IMR-90 (cell line): ENCODE measurements around the gene NDUFV2. TPM values are rescaled to one million over a fixed set of nuclear protein-coding genes. Genes with fewer than 3 reads are reported as not detected.

Experiments used
- ATAC-seq: fragments of 200-7000 bp; cut with Tn5 transposase; 2 replicates; pipeline ENCODE4 v1.9.1; 2020; ENCODE audit warnings: low read depth, mild to moderate bottlenecking, moderate library complexity
- BruUV-seq: library from RNA; stranded (reverse); fragments of 400-500 nt; replicated peaks from 2 replicates; lab custom pipeline; 2021; lab: Mats Ljungman, UMichigan
- CTCF ChIA-PET: fragments of 300-600 bp; formaldehyde crosslinking; extraction: SDS; loops from one replicate; lab custom pipeline; 2021; ENCODE audit warnings: antibody characterized with exemption; lab: Yijun Ruan, JAX
- POLR2A ChIA-PET: fragments of 300-600 bp; sonication (Branson Sonifier 250); formaldehyde crosslinking; loops from one replicate; lab custom pipeline; 2022; ENCODE audit warnings: antibody characterized with exemption; ENCODE audit not compliant: unreplicated experiment; lab: Charles Lee
- DNase-seq: peaks from one replicate; pipeline ENCODE4 v3.0.0; 2013
- H2AFZ ChIP-seq: replicated peaks from 2 replicates; pipeline ENCODE3; 2013; ENCODE audit warnings: low read length, mild to moderate bottlenecking; ENCODE audit not compliant: poor library complexity
- H2AK5ac ChIP-seq: 2 replicates; pipeline ENCODE4 v1.6.1; 2013; ENCODE audit warnings: low read depth, low read length, inconsistent platforms
- H2AK9ac ChIP-seq: replicated peaks from 2 replicates; pipeline ENCODE3; 2013; ENCODE audit warnings: mild to moderate bottlenecking, low read depth, low read length, moderate library complexity; ENCODE audit not compliant: poor library complexity
- H2BK120ac ChIP-seq: 2 replicates; pipeline ENCODE4 v1.6.1; 2013; ENCODE audit warnings: low read depth, low read length, inconsistent platforms
- H2BK15ac ChIP-seq: 3 replicates; pipeline ENCODE4 v1.6.1; 2013; ENCODE audit warnings: low read depth, low read length, inconsistent platforms
- H2BK20ac ChIP-seq: 2 replicates; pipeline ENCODE4 v1.6.1; 2013; ENCODE audit warnings: low read depth, mild to moderate bottlenecking, inconsistent platforms, low read length, moderate library complexity
- H2BK5ac ChIP-seq: 2 replicates; pipeline ENCODE4 v1.6.1; 2013; ENCODE audit warnings: mild to moderate bottlenecking, low read depth, low read length, inconsistent platforms; ENCODE audit not compliant: poor library complexity, severe bottlenecking
- H3K14ac ChIP-seq: replicated peaks from 2 replicates; pipeline ENCODE4 v1.6.1; 2013; ENCODE audit warnings: low read depth, low read length, inconsistent platforms
- H3K18ac ChIP-seq: 2 replicates; pipeline ENCODE4 v1.6.1; 2013; ENCODE audit warnings: low read depth, low read length, control low read depth
- H3K23ac ChIP-seq: 2 replicates; pipeline ENCODE4 v1.6.1; 2013; ENCODE audit warnings: low read depth, low read length, inconsistent platforms
- H3K27ac ChIP-seq: 2 replicates; pipeline ENCODE4 v1.5.1; 2013; ENCODE audit warnings: mild to moderate bottlenecking, control low read depth, low read length; ENCODE audit not compliant: insufficient read depth
- H3K27me3 ChIP-seq: 2 replicates; pipeline ENCODE4 v1.6.1; 2013; ENCODE audit warnings: low read length; ENCODE audit not compliant: control insufficient read depth, insufficient read depth
- H3K36me3 ChIP-seq: 2 replicates; pipeline ENCODE4 v1.6.1; 2013; ENCODE audit warnings: low read length, mixed read lengths; ENCODE audit not compliant: control insufficient read depth, insufficient read depth
- H3K4ac ChIP-seq: 2 replicates; pipeline ENCODE4 v1.6.1; 2013; ENCODE audit warnings: low read depth, low read length, inconsistent platforms
- H3K4me1 ChIP-seq: 2 replicates; pipeline ENCODE4 v1.6.1; 2013; ENCODE audit warnings: low read length, mixed read lengths; ENCODE audit not compliant: control insufficient read depth, insufficient read depth
- H3K4me2 ChIP-seq: 2 replicates; pipeline ENCODE4 v1.6.1; 2013; ENCODE audit warnings: low read depth, mild to moderate bottlenecking, control low read depth, low read length, moderate library complexity
- H3K4me3 ChIP-seq: 2 replicates; pipeline ENCODE4 v1.5.1; 2013; ENCODE audit warnings: low read depth, mild to moderate bottlenecking, control low read depth, low read length, moderate library complexity; ENCODE audit not compliant: insufficient read depth
- H3K56ac ChIP-seq: 2 replicates; pipeline ENCODE4 v1.6.1; 2013; ENCODE audit warnings: low read length, inconsistent platforms; ENCODE audit not compliant: insufficient read depth; ENCODE audit errors: extremely low read depth
- H3K79me1 ChIP-seq, 2 experiments: 2 replicates each; pipeline ENCODE4 v1.6.1; 2013; ENCODE audit warnings: low read length in 2 of 2, inconsistent platforms in 1 of 2, low read depth in 1 of 2
- H3K9ac ChIP-seq: 2 replicates; pipeline ENCODE4 v1.6.1; 2013; ENCODE audit warnings: low read depth, low read length, control low read depth
- H3K9me1 ChIP-seq: 2 replicates; pipeline ENCODE4 v1.6.1; 2013; ENCODE audit warnings: low read length, inconsistent platforms; ENCODE audit not compliant: insufficient read depth
- H3K9me3 ChIP-seq: 2 replicates; pipeline ENCODE4 v1.6.1; 2013; ENCODE audit warnings: low read length; ENCODE audit not compliant: control insufficient read depth, insufficient read depth
- H4K20me1 ChIP-seq: 2 replicates; pipeline ENCODE4 v1.6.1; 2013; ENCODE audit warnings: low read length, inconsistent platforms; ENCODE audit not compliant: insufficient read depth
- H4K5ac ChIP-seq: 2 replicates; pipeline ENCODE4 v1.6.1; 2013; ENCODE audit warnings: mild to moderate bottlenecking, low read depth, low read length, control low read depth
- H4K8ac ChIP-seq, 2 experiments: 2 replicates each; pipeline ENCODE4 v1.6.1; 2013; ENCODE audit warnings: low read depth in 2 of 2, low read length in 2 of 2, control low read depth in 1 of 2, inconsistent platforms in 1 of 2
- H4K91ac ChIP-seq: 2 replicates; pipeline ENCODE4 v1.6.1; 2013; ENCODE audit warnings: low read depth, low read length, inconsistent platforms; ENCODE audit not compliant: insufficient read depth
- BHLHE40 ChIP-seq: fragments of 150-350 bp; IDR thresholded peaks from 2 replicates; pipeline ENCODE4 v1.6.1; 2016; ENCODE audit warnings: mild to moderate bottlenecking, low read depth, low read length
- CEBPB ChIP-seq: IDR thresholded peaks from 2 replicates; pipeline ENCODE4 v1.6.1; 2012; ENCODE audit warnings: low read depth, low read length, improper control_type of control experiment
- CHD1 ChIP-seq: IDR thresholded peaks from 2 replicates; pipeline ENCODE4 v1.6.1; 2012; ENCODE audit warnings: low read depth, low read length, improper control_type of control experiment
- CTCF ChIP-seq: conservative IDR thresholded peaks from 2 replicates; pipeline ENCODE4 v1.5.1; 2012; ENCODE audit warnings: mild to moderate bottlenecking, low read depth, low read length, improper control_type of control experiment
- FOS ChIP-seq: fragments of 150-350 bp; IDR thresholded peaks from 2 replicates; pipeline ENCODE4 v1.6.1; 2016; ENCODE audit warnings: low read depth, low read length
- MAZ ChIP-seq: IDR thresholded peaks from 2 replicates; pipeline ENCODE4 v1.6.1; 2012; ENCODE audit warnings: low read depth, mild to moderate bottlenecking, low read length, improper control_type of control experiment, moderate library complexity, borderline replicate concordance
- MXI1 ChIP-seq: IDR thresholded peaks from 2 replicates; pipeline ENCODE4 v1.6.1; 2012; ENCODE audit warnings: low read depth, mild to moderate bottlenecking, low read length, moderate library complexity, borderline replicate concordance
- POLR2A ChIP-seq: IDR thresholded peaks from 2 replicates; pipeline ENCODE4 v1.6.1; 2012; ENCODE audit warnings: mild to moderate bottlenecking, low read depth, low read length
- RAD21 ChIP-seq: IDR thresholded peaks from 2 replicates; pipeline ENCODE4 v1.6.1; 2012; ENCODE audit warnings: low read length, improper control_type of control experiment
- RCOR1 ChIP-seq: IDR thresholded peaks from 2 replicates; pipeline ENCODE4 v1.6.1; 2012; ENCODE audit warnings: mild to moderate bottlenecking, low read length, improper control_type of control experiment; ENCODE audit not compliant: insufficient replicate concordance
- RFX5 ChIP-seq: IDR thresholded peaks from 2 replicates; pipeline ENCODE4 v1.8.0; 2012; ENCODE audit warnings: low read depth, mild to moderate bottlenecking, low read length, moderate library complexity
- SMC3 ChIP-seq: fragments of 150-350 bp; IDR thresholded peaks from 2 replicates; pipeline ENCODE4 v1.6.1; 2016; ENCODE audit warnings: low read depth, mild to moderate bottlenecking, antibody characterized with exemption, low read length, moderate library complexity
- USF2 ChIP-seq: fragments of 150-350 bp; IDR thresholded peaks from 2 replicates; pipeline ENCODE4 v1.6.1; 2017; ENCODE audit warnings: mild to moderate bottlenecking, antibody characterized with exemption, low read length, low read depth
- WGBS, 2 experiments: methylation state at CpG; one replicate each; pipeline versions ENCODE4 v1.1.5 to v1.1.7; 2013; ENCODE audit warnings: missing lambda C conversion rate in 2 of 2; ENCODE audit not compliant: insufficient read length in 1 of 2; ENCODE audit errors: extremely low coverage in 2 of 2; 5-methylcytosine and 5-hydroxymethylcytosine counted together
- dilution Hi-C: fragments of 300-500 bp; cut with HindIII; formaldehyde crosslinking; loops from one replicate; pipeline ENCODE4 v1.14.3; 2018; ENCODE audit warnings: low sequenced_read_pairs; ENCODE audit not compliant: unreplicated experiment
- in situ Hi-C: fragments of 300-500 bp; cut with MboI; formaldehyde crosslinking; loops from 3 replicates; pipeline ENCODE4 v1.14.3; 2019; ENCODE audit warnings: low sequenced_read_pairs, inconsistent platforms, mixed read lengths
- intact Hi-C: fragments of 100-400 bp; cut with micrococcal nuclease; formaldehyde crosslinking; loops from 2 replicates; pipeline ENCODE4 v1.10.0; 2022
- polyA plus RNA-seq, 3 experiments: library from polyadenylated mRNA; depleted of rRNA; stranded (reverse); fragments of >200 nt; gene quantifications; 2 replicates each; pipeline ENCODE4 v1.2.3, GENCODE V29; 2012; ENCODE audit warnings: low replicate concordance in 1 of 3
- total RNA-seq: library from RNA; depleted of rRNA; stranded (reverse); fragments of >200 nt; gene quantifications from 2 replicates; pipeline ENCODE4 v1.2.3, GENCODE V29; 2012
- TF ChIP-seq, protein P1 (sequence below): fragments of 150-350 bp; IDR thresholded peaks from 2 replicates; pipeline ENCODE4 v1.6.1; 2016; ENCODE audit warnings: low read depth, mild to moderate bottlenecking, low read length, moderate library complexity, borderline replicate concordance

NDUFV2 gene
- total and polyA plus RNA-seq, 2 of the 4 experiments (the other 2 are of a cell fraction), result 106 to 126 TPM

DNA sequence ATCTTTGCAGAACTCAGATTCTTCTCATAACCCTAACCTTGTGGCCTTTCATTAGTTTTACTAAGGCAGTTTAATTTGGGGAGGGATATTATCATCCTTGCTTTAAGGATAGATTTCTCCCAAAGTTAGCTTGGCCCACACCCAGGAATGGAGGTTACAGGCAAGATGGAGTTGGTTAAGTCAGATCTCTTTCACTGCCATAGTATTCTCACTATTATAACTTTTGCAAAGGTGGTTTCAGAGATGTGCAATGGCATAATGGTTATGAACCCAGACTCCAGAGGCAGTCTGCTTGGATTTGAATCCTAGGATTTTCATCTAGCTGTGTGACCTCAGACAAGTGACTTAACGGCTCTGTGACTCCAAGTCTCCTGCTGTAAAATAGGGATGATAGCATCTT lies 48.7 kb upstream of the NDUFV2 start:
- no CpG with 5 or more reads among the region's 1 CpG for WGBS, 2 experiments
- no peak overlapping the region for H3K18ac ChIP-seq

More for the DNA sequence above, 48.7 kb upstream of the NDUFV2 start:
- no peak overlapping the region for H3K4me3 ChIP-seq
- H2BK120ac ChIP-seq, result no peak overlapping the region
- no peaks in the 10 kb centered on the region for H3K9me1 ChIP-seq
- DNase-seq (no peak), ATAC-seq (no peak)
- peaks cover 3% of the 10 kb centered on the region; the same call in 1 of the 2 replicates for H3K4me1 ChIP-seq
- H3K27ac ChIP-seq, result no peak overlapping the region
- no peaks in the 10 kb centered on the region for H4K20me1 ChIP-seq
- H3K79me1 ChIP-seq, result no peaks in the 10 kb centered on the region
- no peak overlapping the region for H2AFZ ChIP-seq
- ChIA-PET CTCF (no interaction called here), POLR2A (no interaction called here)
- no peak overlapping the region for H3K56ac ChIP-seq
- intact Hi-C loops, result loop anchor here (2.0 to 10.0 kb wide), 3 partner anchors 219 to 399 kb away; no protein-coding TSS in a partner anchor
- H3K23ac ChIP-seq, result no peak overlapping the region
- H3K27me3 ChIP-seq, result no peaks in the 10 kb centered on the region
- H3K4ac ChIP-seq, result no peak overlapping the region
- dilution Hi-C loops, result no loop called here
- no peak overlapping the region for H4K91ac ChIP-seq
- H2BK5ac ChIP-seq, result no peak overlapping the region
- no peak overlapping the region for H2BK15ac ChIP-seq
- no peak overlapping the region for H2AK5ac ChIP-seq
- H3K9ac ChIP-seq, result no peak overlapping the region
- H3K4me2 ChIP-seq, result no peak overlapping the region
- H2BK20ac ChIP-seq, result no peak overlapping the region
- in situ Hi-C loops, result no loop called here
- H3K36me3 ChIP-seq, result no peaks in the 10 kb centered on the region
- TF ChIP-seq RFX5, result no peak
- TF ChIP-seq MAZ, result no peak
- TF ChIP-seq USF2, result no peak
- TF ChIP-seq RCOR1, result no peak
- no peak for TF ChIP-seq CEBPB
- no peak for TF ChIP-seq POLR2A
- no peak for TF ChIP-seq BHLHE40
- TF ChIP-seq, protein P1, sequence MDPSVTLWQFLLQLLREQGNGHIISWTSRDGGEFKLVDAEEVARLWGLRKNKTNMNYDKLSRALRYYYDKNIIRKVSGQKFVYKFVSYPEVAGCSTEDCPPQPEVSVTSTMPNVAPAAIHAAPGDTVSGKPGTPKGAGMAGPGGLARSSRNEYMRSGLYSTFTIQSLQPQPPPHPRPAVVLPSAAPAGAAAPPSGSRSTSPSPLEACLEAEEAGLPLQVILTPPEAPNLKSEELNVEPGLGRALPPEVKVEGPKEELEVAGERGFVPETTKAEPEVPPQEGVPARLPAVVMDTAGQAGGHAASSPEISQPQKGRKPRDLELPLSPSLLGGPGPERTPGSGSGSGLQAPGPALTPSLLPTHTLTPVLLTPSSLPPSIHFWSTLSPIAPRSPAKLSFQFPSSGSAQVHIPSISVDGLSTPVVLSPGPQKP, result no peak
- TF ChIP-seq MXI1, result no peak
- no peak for TF ChIP-seq SMC3
- TF ChIP-seq RAD21, result no peak
- no peak for TF ChIP-seq FOS
- TF ChIP-seq CTCF, result no peak
- TF ChIP-seq CHD1, result no peak
- BruUV-seq, result no TSS peak
- no peak overlapping the region for H4K8ac ChIP-seq
- H4K5ac ChIP-seq, result no peak overlapping the region; the same call in 1 of the 2 replicates
- peaks cover 3% of the 10 kb centered on the region for H3K9me3 ChIP-seq
- H2AK9ac ChIP-seq, result no peak overlapping the region
- no peak overlapping the region for H3K14ac ChIP-seq
